GM12872 (cell line): ENCODE measurements around the gene KLF16.

ENCODE experiments used
- CTCF ChIP-seq: IDR thresholded peaks from 3 replicates; pipeline ENCODE4 v1.5.1; 2011; ENCODE audit warnings: low read depth, mild to moderate bottlenecking, low read length, moderate library complexity; ENCODE audit not compliant: insufficient read depth

KLF16 gene

DNA sequence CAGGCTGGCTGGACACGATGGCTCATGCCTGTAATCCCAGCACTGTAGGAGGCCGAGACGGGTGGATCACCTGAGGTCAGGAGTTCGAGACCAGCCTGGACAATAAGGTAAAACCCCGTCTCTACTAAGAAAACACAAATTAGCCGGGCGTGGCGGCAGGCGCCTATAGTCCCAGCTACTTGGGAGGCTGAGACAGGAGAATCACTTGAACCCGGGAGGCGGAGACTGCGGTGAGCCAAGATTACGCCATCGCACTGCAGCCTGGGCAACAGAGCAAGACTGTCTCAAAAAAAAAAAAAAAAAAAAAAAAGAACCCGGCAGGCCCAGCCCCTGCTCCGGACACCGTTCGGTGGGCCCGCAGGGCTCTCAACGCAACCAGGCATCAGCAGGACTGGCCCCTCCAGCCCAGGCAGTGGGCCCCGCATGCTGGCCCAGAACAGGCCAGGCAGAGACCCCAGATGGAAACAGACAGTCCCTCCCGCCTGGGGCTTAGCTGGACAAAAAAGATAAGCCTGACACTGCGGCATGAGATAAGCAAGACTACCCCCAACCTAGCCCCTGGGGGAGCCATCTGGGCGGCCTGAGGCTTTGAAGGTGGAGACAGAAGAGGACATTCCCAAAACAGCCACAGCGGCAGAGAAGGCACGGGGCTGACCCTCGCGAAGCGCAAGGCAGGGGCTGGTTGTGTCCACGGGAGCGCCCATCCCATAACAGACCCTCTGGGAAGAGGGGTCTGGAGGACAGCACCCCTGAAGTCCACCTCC lies 26.7 kb downstream of the KLF16 start:
- no peak for TF ChIP-seq CTCF

- no peak for TF ChIP-seq CTCF
Observed at GRCh38 chr19:1833540-1833939, 29.8 kb downstream of the KLF16 start.

GRCh38 chr19:1832046-1832663 lies 31.2 kb downstream of the KLF16 start:
- no peak for TF ChIP-seq CTCF

GRCh38 chr19:1830978-1831377 lies 32.4 kb downstream of the KLF16 start:
- TF ChIP-seq CTCF: no peak

GRCh38 chr19:1830568-1830967 lies 32.8 kb downstream of the KLF16 start:
- no peak for TF ChIP-seq CTCF

- TF ChIP-seq CTCF: no peak
Observed at GRCh38 chr19:1829958-1830357, 33.4 kb downstream of the KLF16 start.

DNA sequence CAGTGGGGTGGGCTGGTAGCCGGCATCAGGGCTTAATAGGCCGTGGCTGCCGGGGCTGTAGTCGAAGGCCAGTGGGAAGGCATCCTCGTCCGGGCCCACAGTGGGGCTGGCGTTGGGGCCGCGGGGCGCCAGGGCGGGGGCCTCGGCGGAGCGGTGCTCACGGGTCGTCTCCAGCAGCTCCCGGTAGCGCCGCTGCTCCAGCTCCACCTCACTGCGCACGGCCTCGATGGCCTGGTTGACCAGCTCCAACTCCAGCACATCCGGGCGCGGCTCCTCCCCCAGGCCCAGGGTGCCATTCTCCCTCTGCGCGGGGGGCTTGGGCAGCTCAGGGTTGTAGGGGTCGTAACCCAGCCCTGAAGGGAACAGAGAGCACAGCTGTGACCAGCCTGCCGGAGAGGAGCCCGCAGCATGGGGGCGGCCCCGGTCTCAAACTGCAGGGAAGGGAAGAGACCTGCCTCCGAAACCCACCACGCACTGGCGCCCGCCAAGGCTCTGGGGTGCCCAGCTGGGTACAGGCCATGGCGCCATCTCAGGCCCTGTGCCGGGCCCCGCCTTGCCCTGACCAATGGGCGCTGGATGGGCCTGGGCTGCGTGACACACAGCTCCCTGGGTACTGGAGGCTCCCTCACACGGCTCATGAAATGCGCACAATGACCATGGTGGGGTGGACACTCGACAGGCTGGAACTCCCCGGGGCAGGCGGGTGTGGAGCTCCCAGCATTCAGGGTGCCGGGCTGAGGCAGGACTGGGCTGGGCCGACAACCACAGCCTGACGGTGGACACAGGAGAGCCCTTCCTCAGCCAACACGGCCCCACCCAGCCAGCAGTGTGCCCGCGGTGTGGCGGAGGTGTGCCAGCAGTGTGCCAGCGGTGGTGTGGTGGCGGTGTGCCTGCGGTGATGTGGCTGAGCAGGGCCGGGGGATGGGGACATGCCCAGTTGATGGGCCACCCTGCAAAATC lies 34.8 kb downstream of the KLF16 start:
- no peak for TF ChIP-seq CTCF
